ENCODE data around the gene CDH16. TPM values are rescaled to one million over a fixed set of nuclear protein-coding genes. Genes with fewer than 3 reads are reported as not detected.

The CDH16 gene, protein sequence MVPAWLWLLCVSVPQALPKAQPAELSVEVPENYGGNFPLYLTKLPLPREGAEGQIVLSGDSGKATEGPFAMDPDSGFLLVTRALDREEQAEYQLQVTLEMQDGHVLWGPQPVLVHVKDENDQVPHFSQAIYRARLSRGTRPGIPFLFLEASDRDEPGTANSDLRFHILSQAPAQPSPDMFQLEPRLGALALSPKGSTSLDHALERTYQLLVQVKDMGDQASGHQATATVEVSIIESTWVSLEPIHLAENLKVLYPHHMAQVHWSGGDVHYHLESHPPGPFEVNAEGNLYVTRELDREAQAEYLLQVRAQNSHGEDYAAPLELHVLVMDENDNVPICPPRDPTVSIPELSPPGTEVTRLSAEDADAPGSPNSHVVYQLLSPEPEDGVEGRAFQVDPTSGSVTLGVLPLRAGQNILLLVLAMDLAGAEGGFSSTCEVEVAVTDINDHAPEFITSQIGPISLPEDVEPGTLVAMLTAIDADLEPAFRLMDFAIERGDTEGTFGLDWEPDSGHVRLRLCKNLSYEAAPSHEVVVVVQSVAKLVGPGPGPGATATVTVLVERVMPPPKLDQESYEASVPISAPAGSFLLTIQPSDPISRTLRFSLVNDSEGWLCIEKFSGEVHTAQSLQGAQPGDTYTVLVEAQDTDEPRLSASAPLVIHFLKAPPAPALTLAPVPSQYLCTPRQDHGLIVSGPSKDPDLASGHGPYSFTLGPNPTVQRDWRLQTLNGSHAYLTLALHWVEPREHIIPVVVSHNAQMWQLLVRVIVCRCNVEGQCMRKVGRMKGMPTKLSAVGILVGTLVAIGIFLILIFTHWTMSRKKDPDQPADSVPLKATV
- total RNA-seq: not detected

DNA sequence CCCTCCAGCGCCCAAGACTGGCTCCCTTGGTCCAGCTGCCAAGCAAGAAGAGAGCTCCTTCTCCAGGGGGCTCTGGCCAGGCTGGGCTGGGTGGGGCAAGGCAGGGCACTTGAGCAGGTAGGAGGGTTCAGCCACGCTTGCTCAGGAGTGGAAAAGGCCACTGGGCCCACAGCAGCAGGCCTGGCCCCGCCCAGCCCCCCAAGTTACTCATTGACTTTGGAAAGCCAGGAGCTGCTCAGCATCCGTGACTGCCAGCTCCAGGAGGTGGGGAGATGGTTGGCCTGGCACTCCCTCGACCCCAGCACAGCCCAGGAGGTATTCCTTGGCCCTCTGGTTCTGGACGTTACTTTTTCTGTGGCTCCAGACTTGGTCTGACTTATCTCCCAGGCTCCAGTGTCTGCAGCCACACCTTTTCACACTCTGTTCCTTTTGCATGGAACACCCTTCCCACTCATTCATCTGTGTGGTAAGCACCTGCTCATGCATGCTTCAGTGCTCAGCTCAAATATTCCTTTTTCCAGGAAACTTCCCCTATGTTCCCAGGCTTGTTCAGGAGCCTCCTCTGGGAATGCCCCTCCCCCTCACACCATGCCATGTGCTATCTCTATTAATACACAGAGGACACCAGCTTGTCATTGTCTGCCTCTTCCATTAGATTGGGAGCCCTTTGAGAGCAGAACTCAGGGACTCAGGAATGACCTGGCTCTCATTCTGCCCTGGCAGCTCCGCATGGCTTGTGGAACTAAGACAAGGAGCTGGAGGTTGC lies at the start of gene CDH16:
TSS of gene CDH16 (minus strand) at position 83 of the 766 bp plus-strand sequence. CDS start 820 bp downstream, outside the sequence.
- TF ChIP-seq, protein P1, sequence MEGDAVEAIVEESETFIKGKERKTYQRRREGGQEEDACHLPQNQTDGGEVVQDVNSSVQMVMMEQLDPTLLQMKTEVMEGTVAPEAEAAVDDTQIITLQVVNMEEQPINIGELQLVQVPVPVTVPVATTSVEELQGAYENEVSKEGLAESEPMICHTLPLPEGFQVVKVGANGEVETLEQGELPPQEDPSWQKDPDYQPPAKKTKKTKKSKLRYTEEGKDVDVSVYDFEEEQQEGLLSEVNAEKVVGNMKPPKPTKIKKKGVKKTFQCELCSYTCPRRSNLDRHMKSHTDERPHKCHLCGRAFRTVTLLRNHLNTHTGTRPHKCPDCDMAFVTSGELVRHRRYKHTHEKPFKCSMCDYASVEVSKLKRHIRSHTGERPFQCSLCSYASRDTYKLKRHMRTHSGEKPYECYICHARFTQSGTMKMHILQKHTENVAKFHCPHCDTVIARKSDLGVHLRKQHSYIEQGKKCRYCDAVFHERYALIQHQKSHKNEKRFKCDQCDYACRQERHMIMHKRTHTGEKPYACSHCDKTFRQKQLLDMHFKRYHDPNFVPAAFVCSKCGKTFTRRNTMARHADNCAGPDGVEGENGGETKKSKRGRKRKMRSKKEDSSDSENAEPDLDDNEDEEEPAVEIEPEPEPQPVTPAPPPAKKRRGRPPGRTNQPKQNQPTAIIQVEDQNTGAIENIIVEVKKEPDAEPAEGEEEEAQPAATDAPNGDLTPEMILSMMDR (IDR thresholded peaks at IDR 0.05): no peak
- DNase-seq (ENCODE audit: low spot score) (no peak), ATAC-seq (ENCODE audit: low FRiP score) (no peak)

- TF ChIP-seq, protein P1 (IDR thresholded peaks at IDR 0.05): no peak
- ATAC-seq (ENCODE audit: low FRiP score) (no peak), DNase-seq (ENCODE audit: low spot score) (no peak)
Observed at GRCh38 chr16:66964049-66964448, 45.4 kb upstream of the CDH16 start.

DNA sequence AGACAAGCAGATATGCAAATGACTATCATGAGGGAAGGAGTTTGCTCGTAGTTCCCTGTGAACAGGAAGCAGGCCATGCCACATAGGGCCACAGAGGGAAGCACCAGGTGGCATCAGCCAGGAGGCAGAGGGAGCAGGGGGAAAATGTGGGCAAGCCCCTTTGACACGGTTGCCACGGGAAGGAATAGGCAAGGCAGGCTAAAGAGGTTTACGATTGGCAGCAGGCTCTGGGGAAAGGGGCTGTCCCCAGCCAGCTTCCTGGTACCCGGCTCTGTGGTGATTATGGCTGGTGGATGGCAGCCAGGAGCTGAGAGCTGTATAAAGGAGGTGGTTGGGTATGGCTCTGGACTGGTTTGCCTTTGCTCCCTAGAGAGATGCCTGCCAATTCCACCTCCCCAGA lies 43.2 kb upstream of the CDH16 start:
- no peak for ATAC-seq (ENCODE audit: low FRiP score)
- TF ChIP-seq, protein P1 (IDR thresholded peaks at IDR 0.05): no peak
- no peak for DNase-seq (ENCODE audit: low spot score)

- ATAC-seq (ENCODE audit: low FRiP score) (peak; percentile 50), DNase-seq (ENCODE audit: low spot score) (no peak)
- TF ChIP-seq, protein P1 (IDR thresholded peaks at IDR 0.05): no peak
Observed at GRCh38 chr16:66961065-66961744, 42.5 kb upstream of the CDH16 start, which contains the start of gene CES3. Gene CES3 (plus strand): TSS chr16:66961266. CDS start chr16:66961308, 42 bp downstream.

GRCh38 chr16:66960270-66960669 lies 41.6 kb upstream of the CDH16 start:
- DNase-seq (ENCODE audit: low spot score): no peak
- TF ChIP-seq, protein P1 (IDR thresholded peaks at IDR 0.05): no peak
- no peak for ATAC-seq (ENCODE audit: low FRiP score)

GRCh38 chr16:66959704-66960161 lies 41.0 kb upstream of the CDH16 start:
- DNase-seq (ENCODE audit: low spot score) (no peak), ATAC-seq (ENCODE audit: low FRiP score) (no peak)
- TF ChIP-seq, protein P1 (IDR thresholded peaks at IDR 0.05): no peak
